ENCODE results near the gene CLDN18. TPM values are rescaled to one million over a fixed set of nuclear protein-coding genes. Genes with fewer than 3 reads are reported as not detected.

The CLDN18 gene
- total RNA-seq, 1 donor from 2014 or later = 162 TPM

- Histone ChIP-seq H3K27me3 (ENCODE audit: low read depth) (no peaks in the 10 kb centered on the region), H3K4me3 (no peak overlapping the region), H3K27ac (no peak overlapping the region), H3K9me3 (no peaks in the 10 kb centered on the region), H3K4me1 (no peaks in the 10 kb centered on the region), H3K36me3 (peaks cover 9% of the 10 kb centered on the region)
- TF ChIP-seq, protein P1, sequence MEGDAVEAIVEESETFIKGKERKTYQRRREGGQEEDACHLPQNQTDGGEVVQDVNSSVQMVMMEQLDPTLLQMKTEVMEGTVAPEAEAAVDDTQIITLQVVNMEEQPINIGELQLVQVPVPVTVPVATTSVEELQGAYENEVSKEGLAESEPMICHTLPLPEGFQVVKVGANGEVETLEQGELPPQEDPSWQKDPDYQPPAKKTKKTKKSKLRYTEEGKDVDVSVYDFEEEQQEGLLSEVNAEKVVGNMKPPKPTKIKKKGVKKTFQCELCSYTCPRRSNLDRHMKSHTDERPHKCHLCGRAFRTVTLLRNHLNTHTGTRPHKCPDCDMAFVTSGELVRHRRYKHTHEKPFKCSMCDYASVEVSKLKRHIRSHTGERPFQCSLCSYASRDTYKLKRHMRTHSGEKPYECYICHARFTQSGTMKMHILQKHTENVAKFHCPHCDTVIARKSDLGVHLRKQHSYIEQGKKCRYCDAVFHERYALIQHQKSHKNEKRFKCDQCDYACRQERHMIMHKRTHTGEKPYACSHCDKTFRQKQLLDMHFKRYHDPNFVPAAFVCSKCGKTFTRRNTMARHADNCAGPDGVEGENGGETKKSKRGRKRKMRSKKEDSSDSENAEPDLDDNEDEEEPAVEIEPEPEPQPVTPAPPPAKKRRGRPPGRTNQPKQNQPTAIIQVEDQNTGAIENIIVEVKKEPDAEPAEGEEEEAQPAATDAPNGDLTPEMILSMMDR (IDR thresholded peaks at IDR 0.05) = peak; percentile 61
- intact Hi-C loops (cut with DNase I) = no loop called here
- ATAC-seq (peak; percentile 83 to 87), DNase-seq (peak; percentile 69)
Measured at GRCh38 chr3:138051947-138052802, 42.2 kb downstream of the CLDN18 start.

DNA sequence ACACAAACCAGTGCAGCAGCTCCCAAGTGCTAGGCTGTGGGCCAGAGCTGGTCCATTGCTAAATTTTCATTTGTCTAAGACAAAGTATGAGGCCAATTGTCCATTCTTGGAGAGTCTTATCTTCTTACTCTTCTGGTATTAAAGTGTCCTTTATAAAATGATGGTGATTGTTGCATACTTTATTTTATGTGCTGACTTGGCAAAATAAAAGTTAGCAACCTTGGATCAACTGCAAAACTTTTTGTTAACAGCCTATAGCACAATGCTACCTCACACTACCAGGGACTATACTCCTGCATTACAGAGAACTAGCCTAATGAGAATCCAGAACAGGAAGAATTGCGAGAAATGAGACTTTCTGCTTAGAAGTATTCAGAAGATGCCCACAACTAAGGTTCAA, 44.1 kb downstream of the CLDN18 start:
- no peak overlapping the region for H3K4me3 ChIP-seq
- TF ChIP-seq, protein P1 (IDR thresholded peaks at IDR 0.05) = no peak
- no peak for ATAC-seq
- peaks cover 9% of the 10 kb centered on the region for H3K36me3 ChIP-seq
- no peaks in the 10 kb centered on the region for H3K27me3 ChIP-seq (ENCODE audit: low read depth)
- DNase-seq = no peak
- intact Hi-C loops (cut with DNase I) = no loop called here
- H3K9me3 ChIP-seq = no peaks in the 10 kb centered on the region
- H3K4me1 ChIP-seq = no peaks in the 10 kb centered on the region
- no peak overlapping the region for H3K27ac ChIP-seq

DNA sequence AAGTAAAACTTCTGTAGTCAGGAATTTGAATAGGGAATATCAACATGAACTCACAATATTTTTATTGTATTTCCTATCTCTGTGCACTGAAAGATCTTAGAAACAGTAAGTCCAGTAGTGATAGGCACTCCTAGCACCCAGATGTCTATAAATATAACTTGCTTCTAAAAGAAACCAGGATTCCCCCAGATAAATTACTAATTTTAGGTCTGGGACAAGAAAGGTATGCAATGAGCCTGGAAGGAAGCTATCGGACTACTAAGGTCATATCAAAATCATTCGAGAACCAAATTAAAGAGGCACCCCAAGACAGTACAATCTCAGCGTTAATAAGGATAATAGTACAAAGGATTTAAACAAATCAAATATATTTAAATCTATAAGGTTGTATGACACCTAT, 47.4 kb downstream of the CLDN18 start:
- H3K4me3 ChIP-seq = no peak overlapping the region
- H3K4me1 ChIP-seq = no peaks in the 10 kb centered on the region
- H3K27ac ChIP-seq = no peak overlapping the region
- no peak for DNase-seq
- TF ChIP-seq, protein P1 (IDR thresholded peaks at IDR 0.05) = no peak
- H3K36me3 ChIP-seq = peaks cover 19% of the 10 kb centered on the region
- H3K27me3 ChIP-seq (ENCODE audit: low read depth) = no peaks in the 10 kb centered on the region
- H3K9me3 ChIP-seq = no peaks in the 10 kb centered on the region
- intact Hi-C loops (cut with DNase I) = no loop called here
- no peak for ATAC-seq

GRCh38 chr3:138059261-138059660, 49.3 kb downstream of the CLDN18 start:
- Histone ChIP-seq H3K9me3 (no peaks in the 10 kb centered on the region), H3K27ac (no peak overlapping the region), H3K36me3 (peaks cover 30% of the 10 kb centered on the region), H3K27me3 (ENCODE audit: low read depth) (no peaks in the 10 kb centered on the region), H3K4me3 (no peak overlapping the region), H3K4me1 (no peaks in the 10 kb centered on the region)
- TF ChIP-seq, protein P1 (IDR thresholded peaks at IDR 0.05) = no peak
- intact Hi-C loops (cut with DNase I) = no loop called here
- DNase-seq (no peak), ATAC-seq (no peak)

DNA sequence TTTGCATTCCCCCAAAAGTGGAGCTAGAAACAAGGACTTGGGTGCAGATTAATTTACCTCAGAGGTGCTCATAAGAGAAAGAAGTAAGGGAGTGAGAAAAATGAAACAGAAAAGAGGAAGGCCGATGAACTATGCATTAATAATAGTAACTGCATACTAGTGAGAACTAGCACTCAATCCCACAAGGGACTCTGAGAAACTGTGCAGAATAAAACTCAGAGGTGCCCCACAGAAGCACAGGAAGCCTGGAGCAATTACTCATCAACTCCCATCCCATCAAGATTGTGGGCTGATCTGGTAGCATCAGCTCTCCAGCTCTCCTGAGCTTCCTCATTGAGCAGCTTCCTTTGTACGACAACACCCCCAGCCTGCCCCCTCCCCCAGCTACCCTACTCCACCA, 50.8 kb downstream of the CLDN18 start:
- no peak for ATAC-seq
- Histone ChIP-seq H3K36me3 (peaks cover 40% of the 10 kb centered on the region), H3K4me3 (no peak overlapping the region), H3K27me3 (ENCODE audit: low read depth) (no peaks in the 10 kb centered on the region), H3K4me1 (no peaks in the 10 kb centered on the region), H3K27ac (no peak overlapping the region), H3K9me3 (no peaks in the 10 kb centered on the region)
- no peak for DNase-seq
- intact Hi-C loops (cut with DNase I) = no loop called here
- TF ChIP-seq, protein P1 (IDR thresholded peaks at IDR 0.05) = no peak

Measured in lower lobe of right lung (tissue), 2 donors.